ENCODE data around the gene ADPRH. TPM values are rescaled to one million over a fixed set of nuclear protein-coding genes. Genes with fewer than 3 reads are reported as not detected.
A peak's percentile ranks its signal among the peaks of the same experiment; 100 is the strongest.

Gene ADPRH
- total and polyA plus RNA-seq, 10 of the 15 experiments (the other 5 are each of a cell fraction or from before 2014, with no cell fraction given): 2.3 to 32.6 (median 19.0) TPM

GRCh38 chr3:119569156-119569555 is 10.1 kb upstream of the ADPRH start (continued):
- TF ChIP-seq BCLAF1 (IDR thresholded peaks at IDR 0.05) (no peak), IKZF1 (conservative IDR thresholded peaks at IDR 0.05) (no peak), NR2C2 (IDR thresholded peaks at IDR 0.05; ENCODE audit: borderline replicate concordance, control insufficient read depth, insufficient read length, low read depth) (no peak), NBN (IDR thresholded peaks at IDR 0.05) (no peak), SIX5 (IDR thresholded peaks at IDR 0.05; ENCODE audit: low read depth, low read length, severe bottlenecking) (no peak)

GRCh38 chr3:119570229-119570628 is 9.1 kb upstream of the ADPRH start:
- intact Hi-C loops (cut with micrococcal nuclease; ENCODE audit: unreplicated experiment): no loop called here
- ATAC-seq: peak; percentile 96
- TF ChIP-seq RUNX3 (IDR thresholded peaks at IDR 0.05; ENCODE audit: low read length) (peak; percentile 56), USF1 (IDR thresholded peaks at IDR 0.05; ENCODE audit: borderline replicate concordance, extremely low read length, insufficient read depth, low read depth, low read length) (no peak), FOXM1 (IDR thresholded peaks at IDR 0.05; ENCODE audit: low read depth, low read length) (no peak), EED (IDR thresholded peaks at IDR 0.05; ENCODE audit: low read depth) (peak; percentile 79), IRF5 (IDR thresholded peaks at IDR 0.05; ENCODE audit: borderline replicate concordance) (no peak), STAT3 (IDR thresholded peaks at IDR 0.05; ENCODE audit: low read depth, low read length) (no peak), ZZZ3 (IDR thresholded peaks at IDR 0.05; ENCODE audit: control insufficient read depth, insufficient read length, low read depth) (no peak), ZSCAN29 (IDR thresholded peaks at IDR 0.05) (no peak), SIX5 (IDR thresholded peaks at IDR 0.05; ENCODE audit: low read depth, low read length, severe bottlenecking) (no peak), LARP7 (IDR thresholded peaks at IDR 0.05) (no peak), DPF2 (IDR thresholded peaks at IDR 0.05) (peak; percentile 52; the same call in 1 of the 2 replicates), RFX5 (IDR thresholded peaks at IDR 0.05; ENCODE audit: low read depth, low read length) (no peak), IKZF1 (conservative IDR thresholded peaks at IDR 0.05) (peak; percentile 89), EP300 (IDR thresholded peaks at IDR 0.05; ENCODE audit: borderline replicate concordance in 1 of 2, control insufficient read depth in 1 of 2, low read depth in 2 of 2, low read length in 2 of 2) (0 out of 4 replicates have a peak, but pooled peaks of 1 of the 2 experiments have one; percentile 18), PAX8 (IDR thresholded peaks at IDR 0.05) (no peak), SMAD5 (IDR thresholded peaks at IDR 0.05; ENCODE audit: low read depth) (no peak)

More at GRCh38 chr3:119570229-119570628, 9.1 kb upstream of the ADPRH start:
- Histone ChIP-seq H3K36me3 (ENCODE audit: control insufficient read depth in 2 of 2, insufficient read depth in 2 of 2, low read length in 1 of 2) (no peaks in the 10 kb centered on the region), H4K20me1 (ENCODE audit: control insufficient read depth, insufficient read depth) (no peaks in the 10 kb centered on the region), H3K4me2 (ENCODE audit: control insufficient read depth, insufficient read depth) (peak overlapping the region; percentile 67), H3K4me3 (no peak overlapping the region), H3K9me3 (replicated peaks; ENCODE audit: control insufficient read depth, insufficient read depth, low read length) (no peaks in the 10 kb centered on the region), H3K27ac (ENCODE audit: control insufficient read depth, insufficient read depth) (peak overlapping the region; percentile 69), H3K9ac (ENCODE audit: control insufficient read depth, insufficient read depth, low read length) (no peak overlapping the region; the same call in 1 of the 2 replicates), H2AFZ (ENCODE audit: control insufficient read depth, low read depth, low read length) (peak overlapping the region; percentile 39; the same call in 1 of the 2 replicates), H3K4me1 (ENCODE audit: control insufficient read depth, insufficient read depth, low read length) (peaks cover 14% of the 10 kb centered on the region), H3K27me3 (replicated peaks in 1 of 2; ENCODE audit: control insufficient read depth in 2 of 2, insufficient read depth in 2 of 2, low read length in 1 of 2) (no peaks in the 10 kb centered on the region), H3K79me2 (ENCODE audit: control insufficient read depth, insufficient read depth, low read length) (peaks cover 3% of the 10 kb centered on the region; the same call in 1 of the 2 replicates)
- ChIA-PET RAD21 (ENCODE audit: unreplicated experiment) (interaction anchor here (0.6 to 2.0 kb wide), 6 partner anchors 9 to 87 kb away, joined by 3 to 6 read pairs (median 4); partner anchors contain the start of gene ADPRH), SMC1A (ENCODE audit: uncharacterized antibody, unreplicated experiment) (interaction anchor here (0.9 to 3.6 kb wide), 9 partner anchors 10 to 106 kb away, joined by 3 to 35 read pairs (median 5); partner anchors contain the start of genes ADPRH, CD80 and COX17), POLR2A (interaction anchor here (0.5 to 5.8 kb wide), 10 partner anchors 9 to 576 kb away, joined by 3 to 46 read pairs (median 4); partner anchors contain the start of genes ADPRH and CD80), CTCF (interaction anchor here (1.0 to 2.6 kb wide), 5 partner anchors 9 to 30 kb away, joined by 3 to 12 read pairs (median 7); partner anchors contain the start of genes ADPRH and CD80)
- in situ Hi-C loops (cut with MboI): no loop called here
- FAIRE-seq: peak; percentile 27
- BruUV-seq (replicated peaks): no TSS peak
- 74% methylated on average over 5 of the region's 5 CpGs for WGBS (ENCODE audit: insufficient coverage, insufficient replicate concordance, low lambda C conversion rate, missing lambda C conversion rate)
- DNase-seq (ENCODE audit: low read depth, low spot score): no peak
